ENCODE measurements around the gene CRISPLD2. TPM values are rescaled to one million over a fixed set of nuclear protein-coding genes. Genes with fewer than 3 reads are reported as not detected.

The CRISPLD2 gene
- total and polyA plus RNA-seq, 7 experiments from 2014 or later = 0.38 to 14.4 (median 0.82) TPM

Other genes with a start within 250 kb of the CRISPLD2 start
- 100 to 1,000 TPM in 3 of 5 experiments, 10 to 100 TPM in 2; 84.2 to 704 (median 172) TPM for gene COTL1, start 201.9 kb upstream of the CRISPLD2 start, total RNA-seq
- gene COTL1, start 201.9 kb upstream of the CRISPLD2 start, polyA plus RNA-seq = 100 to 1,000 TPM; 268 to 344 TPM
- 100 to 1,000 TPM in 2 of 5 experiments, 10 to 100 TPM in 3; 51.8 to 161 (median 97.8) TPM for gene KLHL36, start 171.5 kb upstream of the CRISPLD2 start, total RNA-seq
- gene KLHL36, start 171.5 kb upstream of the CRISPLD2 start, polyA plus RNA-seq = 10 to 100 TPM; 45.8 to 73.7 TPM
- 100 to 1,000 TPM in 3 of 5 experiments, 10 to 100 TPM in 2; 88.4 to 113 (median 112) TPM for gene USP10, start 120.0 kb upstream of the CRISPLD2 start, total RNA-seq
- 100 to 1,000 TPM; 106 to 123 TPM for gene USP10, start 120.0 kb upstream of the CRISPLD2 start, polyA plus RNA-seq
- 10 to 100 TPM; 31.7 to 62.2 (median 33.4) TPM for gene ZDHHC7, start 191.6 kb downstream of the CRISPLD2 start, total RNA-seq
- 10 to 100 TPM; 33.2 to 47.7 TPM for gene ZDHHC7, start 191.6 kb downstream of the CRISPLD2 start, polyA plus RNA-seq
- 10 to 100 TPM in 4 of 5 experiments, 1 to 10 TPM in 1; 9.5 to 28.9 (median 15.1) TPM for gene KIAA0513, start 207.8 kb downstream of the CRISPLD2 start, total RNA-seq
- gene KIAA0513, start 207.8 kb downstream of the CRISPLD2 start, polyA plus RNA-seq = 1 to 10 TPM; 6.9 to 7.9 TPM

Data from naive thymus-derived CD4-positive, alpha-beta T cell (primary cell).